HCT116 (cell line): ENCODE data around the gene PTPN13. TPM values are rescaled to one million over a fixed set of nuclear protein-coding genes. Genes with fewer than 3 reads are reported as not detected.

Source experiments
- ATAC-seq: fragments of 200-7000 bp; cut with Tn5 transposase; 2 replicates; pipeline ENCODE4 v1.9.1; 2020; ENCODE audit warnings: mild to moderate bottlenecking, moderate library complexity
- BruUV-seq: library from RNA; stranded (reverse); fragments of 400-500 nt; replicated peaks from 2 replicates; lab custom pipeline; 2021; lab: Mats Ljungman, UMichigan
- CTCF ChIA-PET: fragments of 300-600 bp; sonication (Branson Sonifier 250); formaldehyde crosslinking; loops from one replicate; lab custom pipeline; 2021; ENCODE audit warnings: antibody characterized with exemption; lab: Charles Lee
- POLR2A ChIA-PET: fragments of 300-600, 350-600 bp; sonication (Branson Sonifier 250); formaldehyde crosslinking; loops from one replicate; lab custom pipeline; 2021; ENCODE audit warnings: antibody characterized with exemption; lab: Charles Lee
- RAD21 ChIA-PET, 2 experiments: fragments of 300-600 bp; sonication (Branson Sonifier 250); formaldehyde crosslinking; loops; one replicate each; lab custom pipeline; 2023; ENCODE audit warnings: low total read pairs in 2 of 2; ENCODE audit not compliant: uncharacterized antibody in 2 of 2, unreplicated experiment in 2 of 2, low non-redundant PET in 1 of 2; lab: Charles Lee
- DNase-seq: peaks from one replicate; pipeline ENCODE4 v3.0.0-alpha.2; 2010; ENCODE audit warnings: low read depth, low spot score
- H2AFZ ChIP-seq: fragments of 200-600 bp; shearing (Covaris generic), sonication (generic); 2 replicates; pipeline ENCODE4 v1.6.1; 2017; ENCODE audit warnings: low read depth, mixed run types, mixed read lengths, antibody characterized with exemption, low read length; ENCODE audit not compliant: poor library complexity, severe bottlenecking
- H3K27ac ChIP-seq: 2 replicates; pipeline ENCODE4 v1.5.1; 2012; ENCODE audit warnings: low read depth, low read length
- H3K27me3 ChIP-seq: fragments of 200-600 bp; sonication (generic); 2 replicates; pipeline ENCODE4 v1.6.1; 2016; ENCODE audit warnings: mixed run types, low read length, mixed read lengths; ENCODE audit not compliant: insufficient read depth
- H3K36me3 ChIP-seq, 2 experiments: fragments of 200-500 bp in 1 of 2; fragments of 200-600 bp in 1 of 2; sonication (Bioruptor generic) in 1 of 2; sonication (generic) in 1 of 2; 2 replicates each; pipeline versions ENCODE4 v1.5.1 to v1.6.1; 2014 to 2016; ENCODE audit warnings: low read length in 2 of 2, inconsistent platforms in 1 of 2, mixed read lengths in 1 of 2, mixed run types in 1 of 2; ENCODE audit not compliant: insufficient read depth in 2 of 2, control insufficient read depth in 1 of 2
- H3K4me1 ChIP-seq, 2 experiments: fragments of 200-600 bp in 1 of 2; sonication (generic) in 1 of 2; 2 replicates each; pipeline versions ENCODE4 v1.5.1 to v1.6.1; 2012 to 2017; ENCODE audit warnings: low read length in 2 of 2, inconsistent platforms in 1 of 2, mild to moderate bottlenecking in 1 of 2, mixed read lengths in 1 of 2, mixed run types in 1 of 2, moderate library complexity in 1 of 2; ENCODE audit not compliant: insufficient read depth in 2 of 2, control insufficient read depth in 1 of 2
- H3K4me2 ChIP-seq: fragments of 200-600 bp; sonication (generic); 2 replicates; pipeline ENCODE4 v1.6.1; 2017; ENCODE audit warnings: mixed run types, low read length, mixed read lengths
- H3K4me3 ChIP-seq, 2 experiments: fragments of 200-600 bp in 1 of 2; sonication (generic) in 1 of 2; replicated peaks in 1 of 2; 2 replicates each; pipeline ENCODE4 v1.5.1; 2011 to 2016; ENCODE audit warnings: low read length in 2 of 2, control low read depth in 1 of 2, low read depth in 1 of 2, mild to moderate bottlenecking in 1 of 2, mixed read lengths in 1 of 2, mixed run types in 1 of 2
- H3K79me2 ChIP-seq: fragments of 200-600 bp; sonication (generic); 2 replicates; pipeline ENCODE4 v1.6.1; 2017; ENCODE audit warnings: mild to moderate bottlenecking, mixed run types, low read length, moderate library complexity, mixed read lengths; ENCODE audit not compliant: insufficient read depth
- H3K9ac ChIP-seq: fragments of 200-600 bp; sonication (generic); 2 replicates; pipeline ENCODE4 v1.6.1; 2016; ENCODE audit warnings: low read length, mixed read lengths
- H3K9me2 ChIP-seq: fragments of 200-600 bp; sonication (generic), shearing (Covaris generic); 2 replicates; pipeline ENCODE4 v1.6.1; 2017; ENCODE audit warnings: mixed run types, mild to moderate bottlenecking, moderate library complexity; ENCODE audit not compliant: insufficient read depth
- H3K9me3 ChIP-seq, 2 experiments: fragments of 200-500 bp in 1 of 2; fragments of 200-600 bp in 1 of 2; sonication (Bioruptor generic) in 1 of 2; sonication (generic) in 1 of 2; 2 replicates each; pipeline ENCODE4 v1.6.1; 2014 to 2017; ENCODE audit warnings: low read length in 2 of 2, mixed read lengths in 2 of 2, inconsistent platforms in 1 of 2, low read depth in 1 of 2, mild to moderate bottlenecking in 1 of 2, mixed run types in 1 of 2, moderate library complexity in 1 of 2; ENCODE audit not compliant: control insufficient read depth in 1 of 2, insufficient read depth in 1 of 2
- H4K20me1 ChIP-seq: fragments of 200-600 bp; sonication (generic), shearing (Covaris generic); 2 replicates; pipeline ENCODE4 v1.6.1; 2017; ENCODE audit warnings: mixed run types, mild to moderate bottlenecking, moderate library complexity; ENCODE audit not compliant: insufficient read depth
- ATF3 ChIP-seq: IDR thresholded peaks from 2 replicates; pipeline ENCODE4 v1.6.1; 2012
- CEBPB ChIP-seq: IDR thresholded peaks from 2 replicates; pipeline ENCODE4 v1.6.1; 2012; ENCODE audit warnings: low read depth
- CTCF ChIP-seq, 3 experiments: fragments of 200-600 bp in 1 of 3; sonication (generic) in 1 of 3; IDR thresholded peaks in 2 of 3; conservative IDR thresholded peaks in 1 of 3; 2 replicates each; pipeline ENCODE4 v1.5.1; 2012 to 2017; ENCODE audit warnings: low read depth in 2 of 3, low read length in 2 of 3, antibody characterized with exemption in 1 of 3, borderline replicate concordance in 1 of 3, control low read depth in 1 of 3, mild to moderate bottlenecking in 1 of 3, mixed read lengths in 1 of 3, mixed run types in 1 of 3, moderate library complexity in 1 of 3; ENCODE audit not compliant: insufficient read depth in 1 of 3
- EGR1 ChIP-seq: IDR thresholded peaks from 2 replicates; pipeline ENCODE4 v1.6.1; 2012; ENCODE audit warnings: low read depth
- ELF1 ChIP-seq: IDR thresholded peaks from 2 replicates; pipeline ENCODE4 v1.6.1; 2012; ENCODE audit warnings: low read depth, borderline replicate concordance
- EZH2 ChIP-seq: fragments of 200-600 bp; sonication (generic); IDR thresholded peaks from 2 replicates; pipeline ENCODE4 v1.6.1; 2017; ENCODE audit warnings: antibody characterized with exemption, mixed run types
- EZH2phosphoT487 ChIP-seq: fragments of 200-600 bp; IDR thresholded peaks from 2 replicates; pipeline ENCODE4 v1.6.1; 2018; ENCODE audit warnings: antibody characterized with exemption, borderline replicate concordance
- JUND ChIP-seq: IDR thresholded peaks from 2 replicates; pipeline ENCODE4 v1.6.1; 2012
- MAX ChIP-seq: IDR thresholded peaks from 2 replicates; pipeline ENCODE4 v1.6.1; 2012
- POLR2A ChIP-seq: IDR thresholded peaks from 2 replicates; pipeline ENCODE4 v1.7.0; 2011; ENCODE audit warnings: borderline replicate concordance; ENCODE audit not compliant: insufficient read depth, insufficient read length; ENCODE audit errors: extremely low read depth
- RAD21 ChIP-seq: IDR thresholded peaks from 2 replicates; pipeline ENCODE4 v1.6.1; 2012; ENCODE audit warnings: low read depth, mild to moderate bottlenecking
- REST ChIP-seq: IDR thresholded peaks from 2 replicates; pipeline ENCODE4 v1.6.1; 2012; ENCODE audit warnings: low read depth
- SIN3A ChIP-seq: IDR thresholded peaks from 2 replicates; pipeline ENCODE4 v1.6.1; 2012; ENCODE audit warnings: low read depth
- SP1 ChIP-seq: IDR thresholded peaks from 2 replicates; pipeline ENCODE4 v1.6.1; 2012; ENCODE audit warnings: low read depth
- SRF ChIP-seq: IDR thresholded peaks from 2 replicates; pipeline ENCODE4 v1.6.1; 2012; ENCODE audit warnings: low read depth
- YY1 ChIP-seq: IDR thresholded peaks from 2 replicates; pipeline ENCODE4 v1.6.1; 2011; ENCODE audit warnings: low read length, low read depth, moderate library complexity, mild to moderate bottlenecking; ENCODE audit not compliant: insufficient replicate concordance; ENCODE audit errors: extremely low read depth
- ZFX ChIP-seq: fragments of 450-650 bp; IDR thresholded peaks from 2 replicates; pipeline ENCODE4 v1.6.1; 2017
- ZNF274 ChIP-seq: fragments of 200-500 bp; sonication (Bioruptor generic); IDR thresholded peaks from 2 replicates; pipeline ENCODE4 v1.6.1; 2014; ENCODE audit warnings: mild to moderate bottlenecking, low read depth, low read length, inconsistent platforms
- intact Hi-C: fragments of 100-400 bp; cut with micrococcal nuclease; formaldehyde crosslinking; loops from 2 replicates; pipeline ENCODE4 v1.10.0; 2022
- total RNA-seq: library from RNA; stranded (reverse); gene quantifications from one replicate; pipeline ENCODE4 v1.2.1, GENCODE V29; 2021; ENCODE audit not compliant: unreplicated experiment

Gene PTPN13
- total RNA-seq, 1 experiment from 2014 or later = 14.6 TPM

GRCh38 chr4:86579941-86580340, 14.2 kb upstream of the PTPN13 start:
- Histone ChIP-seq H3K4me1 (no peaks in the 10 kb centered on the region), H3K4me2 (no peak overlapping the region), H3K79me2 (no peaks in the 10 kb centered on the region), H3K4me3 (no peak overlapping the region), H3K27me3 (no peaks in the 10 kb centered on the region), H3K9me3 (no peaks in the 10 kb centered on the region), H2AFZ (no peak overlapping the region), H4K20me1 (no peaks in the 10 kb centered on the region), H3K36me3 (no peaks in the 10 kb centered on the region), H3K9ac (no peak overlapping the region)
- no TSS peak for BruUV-seq
- intact Hi-C loops = no loop called here
- ATAC-seq = no peak
- no peak for DNase-seq
- ChIA-PET POLR2A (no interaction called here), CTCF (no interaction called here), RAD21 (no interaction called here)
- no peak for TF ChIP-seq RAD21
- TF ChIP-seq EZH2phosphoT487 = no peak
- TF ChIP-seq ELF1 = no peak
- TF ChIP-seq SRF = no peak
- TF ChIP-seq EZH2 = no peak
- no peak for TF ChIP-seq CTCF (IDR thresholded peaks at IDR 0.05 in 2 of 3, conservative IDR thresholded peaks at IDR 0.05 in 1 of 3; ENCODE audit: borderline replicate concordance in 1 of 3, insufficient read depth in 1 of 3, low read depth in 2 of 3, low read length in 2 of 3)
- TF ChIP-seq JUND = no peak
- no peak for TF ChIP-seq ATF3
- TF ChIP-seq POLR2A = no peak
- no peak for TF ChIP-seq EGR1
- no peak for TF ChIP-seq YY1
- TF ChIP-seq ZNF274 = no peak
- no peak for TF ChIP-seq CEBPB
- no peak for TF ChIP-seq SP1
- TF ChIP-seq SIN3A = no peak
- no peak for TF ChIP-seq ZFX
- no peak for TF ChIP-seq REST
- no peak for TF ChIP-seq MAX
- TF ChIP-seq, all 23 proteins: peak for 0
- Histone ChIP-seq H3K27ac (no peak overlapping the region), H3K9me2 (no peaks in the 10 kb centered on the region)
